Astrocyte (in vitro differentiated cells and primary cell): ENCODE results near the gene IGF1R. TPM values are rescaled to one million over a fixed set of nuclear protein-coding genes. Genes with fewer than 3 reads are reported as not detected.

Experiments
- DNase-seq: peaks from one replicate; pipeline ENCODE4 v3.0.0-alpha.2; 2010; ENCODE audit warnings: low read depth
- FAIRE-seq: peaks from 2 replicates; lab custom pipeline; 2011; peaks lifted over from hg19 to GRCh38; lab: Jason Lieb, UNC
- H2AFZ ChIP-seq: 2 replicates; pipeline ENCODE4 v1.6.0; 2012; ENCODE audit warnings: low read depth, low read length, inconsistent platforms
- H3K27ac ChIP-seq: 2 replicates; pipeline ENCODE4 v1.5.1; 2011; ENCODE audit warnings: low read depth, low read length, inconsistent platforms
- H3K27me3 ChIP-seq: 2 replicates; pipeline ENCODE4 v1.6.0; 2011; ENCODE audit warnings: low read length, inconsistent platforms; ENCODE audit not compliant: insufficient read depth
- H3K36me3 ChIP-seq: 2 replicates; pipeline ENCODE4 v1.5.1; 2011; ENCODE audit warnings: low read length, inconsistent platforms; ENCODE audit not compliant: insufficient read depth
- H3K4me1 ChIP-seq: 2 replicates; pipeline ENCODE4 v1.5.1; 2011; ENCODE audit warnings: low read length, inconsistent platforms; ENCODE audit not compliant: insufficient read depth
- H3K4me2 ChIP-seq: 2 replicates; pipeline ENCODE4 v1.6.0; 2012; ENCODE audit warnings: low read length, inconsistent platforms
- H3K4me3 ChIP-seq: 2 replicates; pipeline ENCODE4 v1.5.1; 2011; ENCODE audit warnings: low read depth, mild to moderate bottlenecking, low read length, inconsistent platforms; ENCODE audit not compliant: insufficient read depth
- H3K79me2 ChIP-seq: 2 replicates; pipeline ENCODE4 v1.6.0; 2012; ENCODE audit warnings: mild to moderate bottlenecking, low read length, inconsistent platforms; ENCODE audit not compliant: insufficient read depth
- H3K9ac ChIP-seq: 2 replicates; pipeline ENCODE4 v1.6.0; 2012; ENCODE audit warnings: mild to moderate bottlenecking, low read length, inconsistent platforms
- H3K9me3 ChIP-seq: 2 replicates; pipeline ENCODE4 v1.5.1; 2012; ENCODE audit warnings: low read depth, mild to moderate bottlenecking, low read length, inconsistent platforms; ENCODE audit not compliant: insufficient read depth
- H4K20me1 ChIP-seq: 2 replicates; pipeline ENCODE4 v1.6.0; 2012; ENCODE audit warnings: low read length, inconsistent platforms; ENCODE audit not compliant: insufficient read depth
- H3K27ac Mint-ChIP-seq: one replicate; pipeline ENCODE4 v1.8.0; 2021; ENCODE audit warnings: mild to moderate bottlenecking, mixed read lengths; ENCODE audit not compliant: unreplicated experiment
- H3K27me3 Mint-ChIP-seq: one replicate; pipeline ENCODE4 v1.8.0; 2021; ENCODE audit warnings: low read depth, mixed read lengths; ENCODE audit not compliant: unreplicated experiment
- H3K36me3 Mint-ChIP-seq: one replicate; pipeline ENCODE4 v1.8.0; 2021; ENCODE audit warnings: low read depth, mixed read lengths; ENCODE audit not compliant: unreplicated experiment
- H3K4me1 Mint-ChIP-seq: one replicate; pipeline ENCODE4 v1.8.0; 2021; ENCODE audit warnings: low read depth, mixed read lengths; ENCODE audit not compliant: unreplicated experiment
- H3K4me3 Mint-ChIP-seq: one replicate; pipeline ENCODE4 v1.8.0; 2021; ENCODE audit warnings: mild to moderate bottlenecking, moderate library complexity, mixed read lengths; ENCODE audit not compliant: unreplicated experiment
- H3K9me3 Mint-ChIP-seq: one replicate; pipeline ENCODE4 v1.8.0; 2021; ENCODE audit warnings: mild to moderate bottlenecking, mixed read lengths; ENCODE audit not compliant: unreplicated experiment
- CTCF ChIP-seq: IDR thresholded peaks from 2 replicates; pipeline ENCODE4 v1.5.1; 2011; ENCODE audit warnings: low read depth, mild to moderate bottlenecking, inconsistent platforms, low read length, moderate library complexity; ENCODE audit not compliant: insufficient read depth
- EZH2 ChIP-seq: IDR thresholded peaks from 2 replicates; pipeline ENCODE4 v1.6.1; 2012; ENCODE audit warnings: mild to moderate bottlenecking, low read length, inconsistent platforms; ENCODE audit not compliant: insufficient read depth
- total RNA-seq: library from RNA; stranded (reverse); gene quantifications from 2 replicates; pipeline ENCODE4 v1.2.1, GENCODE V29; 2021

Gene IGF1R
- total RNA-seq, 1 donor from 2014 or later = 270 TPM

- Histone ChIP-seq H3K9ac (no peak overlapping the region), H3K4me3 (no peak overlapping the region), H3K27me3 (no peaks in the 10 kb centered on the region), H4K20me1 (peaks cover 19% of the 10 kb centered on the region), H3K79me2 (peaks cover 4% of the 10 kb centered on the region), H3K27ac (no peak overlapping the region), H3K36me3 (peaks cover 34% of the 10 kb centered on the region), H3K4me2 (no peak overlapping the region), H2AFZ (no peak overlapping the region), H3K4me1 (peaks cover 27% of the 10 kb centered on the region), H3K9me3 (no peaks in the 10 kb centered on the region)
- no peak overlapping the region for H3K4me3 Mint-ChIP-seq
- H3K4me1 Mint-ChIP-seq = peaks cover 10% of the 10 kb centered on the region
- FAIRE-seq (no peak), DNase-seq (no peak)
- no peak for TF ChIP-seq CTCF
- TF ChIP-seq EZH2 = no peak
- H3K9me3 Mint-ChIP-seq = no peaks in the 10 kb centered on the region
- no peaks in the 10 kb centered on the region for H3K27me3 Mint-ChIP-seq
- H3K36me3 Mint-ChIP-seq = peaks cover 11% of the 10 kb centered on the region
- H3K27ac Mint-ChIP-seq = no peak overlapping the region
Observed at GRCh38 chr15:98955331-98955730, 307.0 kb downstream of the IGF1R start.

GRCh38 chr15:98955961-98956723 lies 307.8 kb downstream of the IGF1R start:
- Mint-ChIP-seq H3K36me3 (peaks cover 15% of the 10 kb centered on the region), H3K27me3 (no peaks in the 10 kb centered on the region), H3K4me3 (no peak overlapping the region), H3K9me3 (no peaks in the 10 kb centered on the region), H3K27ac (no peak overlapping the region), H3K4me1 (peaks cover 10% of the 10 kb centered on the region)
- H4K20me1 ChIP-seq = peaks cover 15% of the 10 kb centered on the region
- no peak overlapping the region for H3K27ac ChIP-seq
- H3K4me2 ChIP-seq = no peak overlapping the region
- H3K9me3 ChIP-seq = peaks cover 4% of the 10 kb centered on the region
- no peak overlapping the region for H3K4me3 ChIP-seq
- no peak overlapping the region for H2AFZ ChIP-seq
- H3K9ac ChIP-seq = no peak overlapping the region
- no peak for FAIRE-seq
- peaks cover 34% of the 10 kb centered on the region for H3K36me3 ChIP-seq
- no peak for DNase-seq
- H3K79me2 ChIP-seq = peaks cover 4% of the 10 kb centered on the region
- H3K27me3 ChIP-seq = no peaks in the 10 kb centered on the region
- H3K4me1 ChIP-seq = peaks cover 27% of the 10 kb centered on the region
- TF ChIP-seq EZH2 (no peak), CTCF (no peak)
